Endodermal cell (in vitro differentiated cells): Measurements from ENCODE around the gene WSCD2. TPM values are rescaled to one million over a fixed set of nuclear protein-coding genes. Genes with fewer than 3 reads are reported as not detected.

Experiments
- DNase-seq: peaks from one replicate; pipeline ENCODE4 v3.0.0-alpha.2; 2017
- H3K27ac ChIP-seq: 2 replicates; pipeline ENCODE4 v1.5.1; 2013; ENCODE audit warnings: mild to moderate bottlenecking, low read depth, low read length, moderate library complexity
- H3K27me3 ChIP-seq: 2 replicates; pipeline ENCODE4 v1.6.1; 2013; ENCODE audit warnings: mild to moderate bottlenecking, low read length, moderate library complexity; ENCODE audit not compliant: insufficient read depth, control insufficient read depth, poor library complexity, severe bottlenecking
- H3K36me3 ChIP-seq: 2 replicates; pipeline ENCODE4 v1.7.0; 2013; ENCODE audit warnings: mild to moderate bottlenecking, low read length, moderate library complexity; ENCODE audit not compliant: control insufficient read depth, insufficient read depth
- H3K4me1 ChIP-seq: one replicate; pipeline ENCODE4 v1.7.0; 2013; ENCODE audit warnings: low read length; ENCODE audit not compliant: control insufficient read depth, insufficient read depth
- H3K4me3 ChIP-seq: 2 replicates; pipeline ENCODE4 v1.5.1; 2013; ENCODE audit warnings: mild to moderate bottlenecking, low read length, moderate library complexity
- H3K9ac ChIP-seq: 2 replicates; pipeline ENCODE4 v1.6.1; 2013; ENCODE audit warnings: mild to moderate bottlenecking, low read length, moderate library complexity; ENCODE audit not compliant: poor library complexity, severe bottlenecking; ENCODE audit errors: extremely low read depth
- H3K9me3 ChIP-seq: 2 replicates; pipeline ENCODE4 v1.6.1; 2013; ENCODE audit warnings: mild to moderate bottlenecking, low read length, moderate library complexity; ENCODE audit not compliant: control insufficient read depth
- H3K27ac Mint-ChIP-seq: 2 replicates; pipeline ENCODE4 v1.8.0; 2020; ENCODE audit warnings: mixed read lengths
- H3K27me3 Mint-ChIP-seq: 2 replicates; pipeline ENCODE4 v1.8.0; 2021; ENCODE audit warnings: mild to moderate bottlenecking, mixed read lengths; ENCODE audit not compliant: insufficient read depth
- H3K36me3 Mint-ChIP-seq: 2 replicates; pipeline ENCODE4 v1.8.0; 2020; ENCODE audit warnings: low read depth, mixed read lengths
- H3K4me1 Mint-ChIP-seq: 2 replicates; pipeline ENCODE4 v1.8.0; 2020; ENCODE audit warnings: mixed read lengths
- H3K4me3 Mint-ChIP-seq: 2 replicates; pipeline ENCODE4 v1.8.0; 2020; ENCODE audit warnings: mild to moderate bottlenecking, moderate library complexity, mixed read lengths
- H3K9me3 Mint-ChIP-seq: 2 replicates; pipeline ENCODE4 v1.8.0; 2020; ENCODE audit warnings: mild to moderate bottlenecking, mixed read lengths
- CTCF ChIP-seq: fragments of 200-600 bp; sonication (generic); conservative IDR thresholded peaks from 2 replicates; pipeline ENCODE4 v1.5.0; 2021; ENCODE audit warnings: antibody characterized with exemption, mild to moderate bottlenecking
- WGBS, 2 experiments: methylation state at CpG; one replicate each; pipeline versions ENCODE4 v1.1.5 to v1.1.7; 2013; ENCODE audit warnings: missing lambda C conversion rate in 2 of 2, mixed read lengths in 1 of 2; ENCODE audit not compliant: insufficient coverage in 1 of 2, insufficient read length in 1 of 2; 5-methylcytosine and 5-hydroxymethylcytosine counted together
- total RNA-seq, 2 donors: library from RNA; stranded (reverse); fragmentation: NEBNext Ultra II Directional in 1 of 2; extraction: Animal tissue kit (Norgen Biotek cat#: 25700) in 1 of 2; gene quantifications; 2 replicates in 1 of 2; 3 replicates in 1 of 2; pipeline ENCODE4 v1.2.1, GENCODE V29; 2021

The WSCD2 gene
- total RNA-seq, 2 donors from 2014 or later = 0.80 to 1.3 TPM

GRCh38 chr12:108170164-108170563, 41.1 kb downstream of the WSCD2 start:
- Mint-ChIP-seq H3K36me3 (no peaks in the 10 kb centered on the region), H3K4me3 (no peak overlapping the region), H3K9me3 (no peaks in the 10 kb centered on the region), H3K27ac (no peak overlapping the region), H3K27me3 (peaks cover 73% of the 10 kb centered on the region), H3K4me1 (peaks cover 14% of the 10 kb centered on the region)
- no peaks in the 10 kb centered on the region for H3K9me3 ChIP-seq
- H3K27me3 ChIP-seq = peaks cover 68% of the 10 kb centered on the region
- TF ChIP-seq CTCF = no peak
- H3K27ac ChIP-seq = no peak overlapping the region
- no peak for DNase-seq
- no peaks in the 10 kb centered on the region for H3K36me3 ChIP-seq
- no peak overlapping the region for H3K4me3 ChIP-seq
- H3K9ac ChIP-seq = no peak overlapping the region
- 80 to 100% methylated on average over 1 to 2 of the region's 2 CpGs for WGBS, 2 experiments
- H3K4me1 ChIP-seq = peaks cover 3% of the 10 kb centered on the region

- Histone ChIP-seq H3K4me1 (peaks cover 7% of the 10 kb centered on the region), H3K9me3 (peaks cover 4% of the 10 kb centered on the region), H3K4me3 (no peak overlapping the region), H3K27ac (no peak overlapping the region), H3K36me3 (no peaks in the 10 kb centered on the region), H3K27me3 (peaks cover 61% of the 10 kb centered on the region), H3K9ac (no peak overlapping the region)
- Mint-ChIP-seq H3K4me3 (no peak overlapping the region), H3K27ac (no peak overlapping the region), H3K9me3 (peaks cover 9% of the 10 kb centered on the region), H3K4me1 (peaks cover 18% of the 10 kb centered on the region), H3K36me3 (no peaks in the 10 kb centered on the region), H3K27me3 (peaks cover 64% of the 10 kb centered on the region)
- WGBS, 2 experiments = 87 to 100% methylated on average over 2 of the region's 2 CpGs
- no peak for TF ChIP-seq CTCF
- no peak for DNase-seq
Measured at GRCh38 chr12:108172033-108172432, 42.9 kb downstream of the WSCD2 start.

GRCh38 chr12:108173160-108173559, 44.1 kb downstream of the WSCD2 start:
- no peak overlapping the region for H3K9ac ChIP-seq
- H3K27ac ChIP-seq = peak overlapping the region; percentile 8
- Mint-ChIP-seq H3K4me3 (no peak overlapping the region), H3K4me1 (peaks cover 18% of the 10 kb centered on the region), H3K36me3 (no peaks in the 10 kb centered on the region), H3K27me3 (peaks cover 63% of the 10 kb centered on the region), H3K9me3 (peaks cover 10% of the 10 kb centered on the region), H3K27ac (peak overlapping the region; percentile 45)
- H3K27me3 ChIP-seq = peaks cover 56% of the 10 kb centered on the region
- peaks cover 13% of the 10 kb centered on the region for H3K9me3 ChIP-seq
- H3K36me3 ChIP-seq = no peaks in the 10 kb centered on the region
- peaks cover 7% of the 10 kb centered on the region for H3K4me1 ChIP-seq
- no peak for TF ChIP-seq CTCF
- peak; percentile 83 for DNase-seq
- H3K4me3 ChIP-seq = no peak overlapping the region
- 24% methylated on average over 4 of the region's 4 CpGs; no CpG with 5 or more reads in 1 of the 2 experiments for WGBS, 2 experiments
